Natural killer cell treated with Interleukin-12 subunit alpha and Interleukin-12 subunit beta and Interleukin-15 and Interleukin-18, amount 100 ng/mL, for 72 hours (primary cell): ENCODE data around the gene GPR12. TPM values are rescaled to one million over a fixed set of nuclear protein-coding genes. Genes with fewer than 3 reads are reported as not detected.

Source experiments
- ATAC-seq, 2 donors: fragments of 150-1000 bp; cut with Tn5 transposase in 1 of 2; sonication (Bioruptor Pico), chemical (Tn5 transposase) in 1 of 2; 2 replicates each; pipeline ENCODE4 v1.10.0; 2021
- DNase-seq: peaks from one replicate; pipeline ENCODE4 v3.0.0; 2022; ENCODE audit warnings: low spot score
- H3K27ac Mint-ChIP-seq, 2 donors: 1 replicate in 1 of 2; 2 replicates in 1 of 2; pipeline ENCODE4 v1.8.0; 2022; ENCODE audit warnings: mixed read lengths in 2 of 2, mild to moderate bottlenecking in 1 of 2, moderate library complexity in 1 of 2
- H3K27me3 Mint-ChIP-seq, 2 donors: 1 replicate in 1 of 2; 2 replicates in 1 of 2; pipeline ENCODE4 v1.8.0; 2022; ENCODE audit warnings: mixed read lengths in 2 of 2
- H3K36me3 Mint-ChIP-seq: one replicate; pipeline ENCODE4 v1.8.0; 2022; ENCODE audit warnings: mixed read lengths
- H3K4me1 Mint-ChIP-seq, 2 donors: 1 replicate in 1 of 2; 2 replicates in 1 of 2; pipeline ENCODE4 v1.8.0; 2022; ENCODE audit warnings: low read depth in 2 of 2, mixed read lengths in 2 of 2, mild to moderate bottlenecking in 1 of 2
- H3K4me3 Mint-ChIP-seq: one replicate; pipeline ENCODE4 v1.8.0; 2022; ENCODE audit warnings: mixed read lengths
- H3K9me3 Mint-ChIP-seq: 2 replicates; pipeline ENCODE4 v1.8.0; 2022; ENCODE audit warnings: mixed read lengths
- total RNA-seq, 2 donors: library from RNA; stranded (reverse); gene quantifications; one replicate each; pipeline ENCODE4 v1.2.3, GENCODE V29; 2022

The GPR12 gene
- total RNA-seq, 2 donors from 2014 or later: not detected

DNA sequence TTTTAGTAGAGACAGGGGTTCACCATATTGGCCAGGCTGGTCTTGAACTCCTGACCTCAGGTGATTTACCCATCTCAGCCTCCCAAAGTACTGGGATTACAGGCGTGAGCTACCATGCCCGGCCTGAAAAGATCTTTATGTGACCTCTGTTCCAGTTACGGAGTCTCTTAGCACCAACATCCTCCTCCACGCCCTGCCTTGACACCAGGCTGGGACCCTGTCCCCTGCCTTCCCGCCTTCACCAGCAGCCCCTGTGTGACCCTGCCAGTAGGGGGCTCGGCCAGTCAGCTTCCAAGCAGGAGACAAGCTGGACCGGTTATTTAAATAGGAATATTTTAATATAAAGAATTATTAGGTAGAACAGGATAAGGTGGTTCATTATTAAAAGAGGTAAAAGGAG lies 54.2 kb downstream of the GPR12 start:
- Mint-ChIP-seq H3K27ac (no peak overlapping the region), H3K36me3 (no peaks in the 10 kb centered on the region)
- no peak for DNase-seq

GRCh38 chr13:26705536-26705935 lies 55.0 kb downstream of the GPR12 start:
- Mint-ChIP-seq H3K9me3 (no peaks in the 10 kb centered on the region), H3K4me3 (no peak overlapping the region), H3K36me3 (no peaks in the 10 kb centered on the region), H3K4me1 (no peaks in the 10 kb centered on the region), H3K27me3 (peaks cover 10 to 24% of the 10 kb centered on the region in 2 donors), H3K27ac (no peak overlapping the region)
- DNase-seq: no peak
- no peak for ATAC-seq

More for the DNA sequence above, 54.2 kb downstream of the GPR12 start:
- Mint-ChIP-seq H3K4me3 (no peak overlapping the region), H3K9me3 (no peaks in the 10 kb centered on the region), H3K27me3 (peaks cover 7 to 18% of the 10 kb centered on the region in 2 donors), H3K4me1 (no peaks in the 10 kb centered on the region)
- no peak for ATAC-seq

Other genes with a start within 250 kb of the GPR12 start
- not detected for gene WASF3, start 203.1 kb downstream of the GPR12 start, total RNA-seq